Measurements from ENCODE around the gene CPT1A.

CPT1A gene

GRCh38 chr11:68776442-68777235 is 65.1 kb downstream of the CPT1A start:
- TF ChIP-seq CTCF (IDR thresholded peaks at IDR 0.05), result no peak
- H3K27ac ChIP-seq, result no peak overlapping the region
- DNase-seq (ENCODE audit: low spot score), result no peak
- H3K4me3 ChIP-seq, result no peak overlapping the region

GRCh38 chr11:68775951-68776388 is 65.7 kb downstream of the CPT1A start:
- DNase-seq (ENCODE audit: low spot score), result no peak
- Histone ChIP-seq H3K27ac (no peak overlapping the region), H3K4me3 (no peak overlapping the region)
- no peak for TF ChIP-seq CTCF (IDR thresholded peaks at IDR 0.05)

GRCh38 chr11:68774194-68774585 is 67.5 kb downstream of the CPT1A start:
- TF ChIP-seq CTCF (IDR thresholded peaks at IDR 0.05), result no peak
- Histone ChIP-seq H3K4me3 (no peak overlapping the region), H3K27ac (no peak overlapping the region)
- DNase-seq (ENCODE audit: low spot score), result no peak

- no peak for DNase-seq (ENCODE audit: low spot score)
- Histone ChIP-seq H3K4me3 (no peak overlapping the region), H3K27ac (no peak overlapping the region)
- TF ChIP-seq CTCF (IDR thresholded peaks at IDR 0.05), result no peak
These were observed 68.1 kb downstream of the CPT1A start for GRCh38 chr11:68773521-68774193.

DNA sequence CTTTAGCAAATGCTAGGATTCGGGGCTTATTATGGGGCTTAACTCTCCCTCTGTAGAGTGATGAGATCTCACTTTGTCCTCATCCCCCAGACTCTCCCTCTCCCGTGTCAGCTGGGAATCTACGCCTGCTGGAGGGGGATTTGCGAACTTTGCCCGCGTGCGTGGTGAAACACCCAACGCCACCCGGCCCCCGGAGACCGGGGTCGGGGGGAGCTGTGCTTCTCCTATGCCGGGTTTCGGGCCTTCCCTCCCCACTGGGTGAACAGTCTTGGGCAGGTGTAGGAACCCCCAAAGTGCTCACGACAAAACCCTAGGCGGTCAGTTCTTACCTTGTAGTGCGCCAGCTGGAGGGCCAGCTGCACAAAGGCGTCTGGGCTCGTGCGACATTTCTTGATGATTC is 68.8 kb downstream of the CPT1A start:
- Histone ChIP-seq H3K27ac (no peak overlapping the region), H3K4me3 (no peak overlapping the region)
- no peak for TF ChIP-seq CTCF (IDR thresholded peaks at IDR 0.05)
- DNase-seq (ENCODE audit: low spot score), result no peak

GRCh38 chr11:68770781-68771180 is 70.9 kb downstream of the CPT1A start:
- H3K4me3 ChIP-seq, result no peak overlapping the region
- no peak for TF ChIP-seq CTCF (IDR thresholded peaks at IDR 0.05)
- H3K27ac ChIP-seq, result no peak overlapping the region
- DNase-seq (ENCODE audit: low spot score), result no peak

DNA sequence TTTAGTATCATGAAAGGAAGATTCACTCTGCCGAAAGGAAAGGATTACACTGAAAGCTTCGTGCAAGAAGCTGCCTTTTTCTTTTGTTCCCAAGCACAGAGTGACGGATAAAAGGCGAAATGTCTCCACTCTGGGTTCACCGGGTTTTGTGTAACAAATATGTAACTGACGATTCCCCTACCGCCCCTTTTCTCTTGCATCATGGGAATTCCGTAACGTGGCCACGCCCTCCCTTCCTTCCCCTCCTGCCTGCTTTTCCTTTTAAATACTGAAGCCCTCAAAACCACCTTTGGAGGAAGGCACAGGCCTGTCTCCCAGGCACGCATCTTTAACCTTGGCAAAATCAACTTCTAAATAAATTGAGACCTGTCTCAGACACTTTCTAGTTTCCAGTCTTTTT is 74.0 kb downstream of the CPT1A start:
- H3K4me3 ChIP-seq, result no peak overlapping the region
- DNase-seq (ENCODE audit: low spot score), result no peak
- TF ChIP-seq CTCF (IDR thresholded peaks at IDR 0.05), result no peak
- no peak overlapping the region for H3K27ac ChIP-seq

Data from coronary artery (tissue), 2 donors.